Left lobe of liver (tissue), 2 donors: ENCODE results near the gene TGM6. TPM values are rescaled to one million over a fixed set of nuclear protein-coding genes. Genes with fewer than 3 reads are reported as not detected.

ENCODE experiments used
- ATAC-seq: fragments of 200-7000 bp; cut with Tn5 transposase; one replicate; pipeline ENCODE4 v1.9.1; 2020; ENCODE audit warnings: mild to moderate bottlenecking, moderate library complexity
- DNase-seq: peaks from one replicate; pipeline ENCODE4 v3.0.0-alpha.2; 2020; ENCODE audit warnings: low spot score
- total RNA-seq: library from RNA; stranded (reverse); gene quantifications from one replicate; pipeline ENCODE4 v1.2.1, GENCODE V29; 2021
- donor health status: DM: no; HTN: no; CAD: no; lungs with moderate emphysema.
- donor health status: DM: no; HTN: yes; CAD: no.

TGM6 gene
- total RNA-seq, 1 donor from 2014 or later: not detected

GRCh38 chr20:2363587-2363986, 17.1 kb upstream of the TGM6 start:
- DNase-seq: no peak
- ATAC-seq: no peak

GRCh38 chr20:2364044-2364443, 16.7 kb upstream of the TGM6 start:
- ATAC-seq (no peak), DNase-seq (no peak)

GRCh38 chr20:2365091-2365490, 15.6 kb upstream of the TGM6 start:
- no peak for ATAC-seq

GRCh38 chr20:2365666-2366065, 15.0 kb upstream of the TGM6 start:
- DNase-seq: no peak
- ATAC-seq: no peak

More at GRCh38 chr20:2365091-2365490, 15.6 kb upstream of the TGM6 start:
- no peak for DNase-seq

- no peak for DNase-seq
- ATAC-seq: no peak
Observed at GRCh38 chr20:2368621-2369020, 12.1 kb upstream of the TGM6 start.

GRCh38 chr20:2373098-2373497, 7.6 kb upstream of the TGM6 start:
- no peak for ATAC-seq
- no peak for DNase-seq

GRCh38 chr20:2374346-2375125, 6.2 kb upstream of the TGM6 start:
- DNase-seq: no peak
- no peak for ATAC-seq

GRCh38 chr20:2378893-2379292, 1.8 kb upstream of the TGM6 start:
- no peak for ATAC-seq
- no peak for DNase-seq

- no peak for ATAC-seq
- no peak for DNase-seq
Observed at GRCh38 chr20:2379511-2380229, 1.0 kb upstream of the TGM6 start.

GRCh38 chr20:2381303-2381702, 602 bp downstream of the TGM6 start:
- ATAC-seq: no peak
- DNase-seq: no peak

- no peak for DNase-seq
- no peak for ATAC-seq
Observed at GRCh38 chr20:2382833-2383232, 2.1 kb downstream of the TGM6 start.

- no peak for ATAC-seq
- no peak for DNase-seq
Observed at GRCh38 chr20:2385026-2385425, 4.3 kb downstream of the TGM6 start.

GRCh38 chr20:2385496-2385895, 4.8 kb downstream of the TGM6 start:
- DNase-seq (no peak), ATAC-seq (no peak)

- no peak for ATAC-seq
- no peak for DNase-seq
Observed at GRCh38 chr20:2386516-2387179, 5.9 kb downstream of the TGM6 start.

GRCh38 chr20:2387180-2387577, 6.5 kb downstream of the TGM6 start:
- DNase-seq: no peak

GRCh38 chr20:2387580-2387979, 6.9 kb downstream of the TGM6 start:
- no peak for DNase-seq
- ATAC-seq: no peak

More at GRCh38 chr20:2387180-2387577, 6.5 kb downstream of the TGM6 start:
- peak; percentile 58 for ATAC-seq

- no peak for DNase-seq
- no peak for ATAC-seq
Observed at GRCh38 chr20:2390951-2391675, 10.4 kb downstream of the TGM6 start.

GRCh38 chr20:2394411-2395055, 13.8 kb downstream of the TGM6 start:
- ATAC-seq: no peak
- no peak for DNase-seq

GRCh38 chr20:2395136-2395535, 14.4 kb downstream of the TGM6 start:
- ATAC-seq (no peak), DNase-seq (no peak)

- ATAC-seq (no peak), DNase-seq (no peak)
Observed at GRCh38 chr20:2396241-2396814, 15.6 kb downstream of the TGM6 start.
